Keratinocyte (primary cell): ENCODE results near the gene ISG15. TPM values are rescaled to one million over a fixed set of nuclear protein-coding genes. Genes with fewer than 3 reads are reported as not detected.

Experiments used
- DNase-seq: peaks from one replicate; pipeline ENCODE4 v3.0.0-alpha.2; 2011; ENCODE audit warnings: low read depth, missing footprints, low spot score
- FAIRE-seq: peaks from 2 replicates; lab custom pipeline; 2011; peaks lifted over from hg19 to GRCh38; lab: Jason Lieb, UNC
- H2AFZ ChIP-seq: 2 replicates; pipeline ENCODE4 v1.6.0; 2012; ENCODE audit warnings: low read length, control low read depth, inconsistent platforms; ENCODE audit not compliant: control insufficient read depth
- H3K27ac ChIP-seq: 2 replicates; pipeline ENCODE4 v1.5.1; 2011; ENCODE audit warnings: low read length; ENCODE audit not compliant: control insufficient read depth, insufficient read depth
- H3K27me3 ChIP-seq: 3 replicates; pipeline ENCODE4 v1.6.0; 2011; ENCODE audit warnings: low read length; ENCODE audit not compliant: control insufficient read depth, insufficient read depth; ENCODE audit errors: extremely low read depth
- H3K36me3 ChIP-seq, 2 experiments: 2 replicates in 1 of 2; 3 replicates in 1 of 2; pipeline ENCODE4 v1.5.1; 2011; ENCODE audit warnings: low read length in 2 of 2, mild to moderate bottlenecking in 1 of 2; ENCODE audit not compliant: control insufficient read depth in 2 of 2, insufficient read depth in 2 of 2; ENCODE audit errors: extremely low read depth in 1 of 2
- H3K4me1 ChIP-seq: 3 replicates; pipeline ENCODE4 v1.5.1; 2011; ENCODE audit warnings: low read length; ENCODE audit not compliant: control insufficient read depth, insufficient read depth; ENCODE audit errors: extremely low read depth
- H3K4me2 ChIP-seq: 3 replicates; pipeline ENCODE4 v1.6.0; 2011; ENCODE audit warnings: low read depth, low read length; ENCODE audit not compliant: control insufficient read depth, insufficient read depth; ENCODE audit errors: extremely low read depth
- H3K4me3 ChIP-seq, 3 experiments: fragments of 200-600 bp in 1 of 3; sonication (generic) in 1 of 3; 2 replicates in 2 of 3; 3 replicates in 1 of 3; pipeline ENCODE4 v1.5.1; 2011 to 2016; ENCODE audit warnings: low read length in 3 of 3, mild to moderate bottlenecking in 3 of 3, control low read depth in 2 of 3, inconsistent platforms in 1 of 3, low read depth in 1 of 3, mixed read lengths in 1 of 3, mixed run types in 1 of 3, moderate library complexity in 1 of 3; ENCODE audit not compliant: control insufficient read depth in 2 of 3, insufficient read depth in 2 of 3; ENCODE audit errors: extremely low read depth in 1 of 3
- H3K79me2 ChIP-seq: 2 replicates; pipeline ENCODE4 v1.6.0; 2012; ENCODE audit warnings: low read length; ENCODE audit not compliant: control insufficient read depth, insufficient read depth
- H3K9ac ChIP-seq: 3 replicates; pipeline ENCODE4 v1.6.0; 2011; ENCODE audit warnings: low read length; ENCODE audit not compliant: control insufficient read depth, insufficient read depth; ENCODE audit errors: extremely low read depth
- H3K9me1 ChIP-seq: 3 replicates; pipeline ENCODE4 v1.6.0; 2011; ENCODE audit warnings: low read length; ENCODE audit not compliant: control insufficient read depth, insufficient read depth; ENCODE audit errors: extremely low read depth
- H3K9me3 ChIP-seq: 2 replicates; pipeline ENCODE4 v1.5.1; 2012; ENCODE audit warnings: low read depth, low read length; ENCODE audit not compliant: control insufficient read depth
- H4K20me1 ChIP-seq: 3 replicates; pipeline ENCODE4 v1.6.0; 2011; ENCODE audit warnings: low read length; ENCODE audit not compliant: control insufficient read depth, insufficient read depth; ENCODE audit errors: extremely low read depth
- EZH2 ChIP-seq: IDR thresholded peaks from one replicate; pipeline ENCODE4 v1.6.1; 2012; ENCODE audit warnings: inconsistent platforms, mild to moderate bottlenecking, low read length, moderate library complexity
- dilution Hi-C: fragments of 300-500 bp; cut with MboI; formaldehyde crosslinking; loops from one replicate; pipeline ENCODE4 v1.7.0; 2020; ENCODE audit warnings: low sequenced_read_pairs; ENCODE audit not compliant: extremely low pct_ligation_motif_present
- polyA plus RNA-seq, 5 experiments: library from polyadenylated mRNA; depleted of rRNA in 3 of 5; stranded (reverse) in 3 of 5; stranded (forward) in 1 of 5; unstranded in 1 of 5; fragments of >200 nt; gene quantifications; 1 replicate in 1 of 5; 2 replicates in 3 of 5; 3 replicates in 1 of 5; pipeline versions ENCODE4 v1.2.1 to v1.2.3, GENCODE V29; 2011 to 2012; ENCODE audit warnings: missing spikeins in 2 of 5, low read depth in 1 of 5, low replicate concordance in 1 of 5
- TF ChIP-seq, protein P1 (sequence below), 3 experiments: IDR thresholded peaks in 1 of 3; conservative IDR thresholded peaks in 1 of 3; optimal IDR thresholded peaks in 1 of 3; 2 replicates in 2 of 3; 3 replicates in 1 of 3; pipeline versions ENCODE3 to v1.5.1; 2011; ENCODE audit warnings: low read length in 3 of 3, mild to moderate bottlenecking in 3 of 3, moderate library complexity in 2 of 3, control low read depth in 1 of 3, inconsistent platforms in 1 of 3; ENCODE audit not compliant: insufficient read depth in 2 of 3; ENCODE audit errors: extremely low read depth in 1 of 3

ISG15 gene
- polyA plus RNA-seq, 1 donor (not counting 4 experiments of a cell fraction or from before 2014, with no cell fraction given) = 246 TPM

DNA sequence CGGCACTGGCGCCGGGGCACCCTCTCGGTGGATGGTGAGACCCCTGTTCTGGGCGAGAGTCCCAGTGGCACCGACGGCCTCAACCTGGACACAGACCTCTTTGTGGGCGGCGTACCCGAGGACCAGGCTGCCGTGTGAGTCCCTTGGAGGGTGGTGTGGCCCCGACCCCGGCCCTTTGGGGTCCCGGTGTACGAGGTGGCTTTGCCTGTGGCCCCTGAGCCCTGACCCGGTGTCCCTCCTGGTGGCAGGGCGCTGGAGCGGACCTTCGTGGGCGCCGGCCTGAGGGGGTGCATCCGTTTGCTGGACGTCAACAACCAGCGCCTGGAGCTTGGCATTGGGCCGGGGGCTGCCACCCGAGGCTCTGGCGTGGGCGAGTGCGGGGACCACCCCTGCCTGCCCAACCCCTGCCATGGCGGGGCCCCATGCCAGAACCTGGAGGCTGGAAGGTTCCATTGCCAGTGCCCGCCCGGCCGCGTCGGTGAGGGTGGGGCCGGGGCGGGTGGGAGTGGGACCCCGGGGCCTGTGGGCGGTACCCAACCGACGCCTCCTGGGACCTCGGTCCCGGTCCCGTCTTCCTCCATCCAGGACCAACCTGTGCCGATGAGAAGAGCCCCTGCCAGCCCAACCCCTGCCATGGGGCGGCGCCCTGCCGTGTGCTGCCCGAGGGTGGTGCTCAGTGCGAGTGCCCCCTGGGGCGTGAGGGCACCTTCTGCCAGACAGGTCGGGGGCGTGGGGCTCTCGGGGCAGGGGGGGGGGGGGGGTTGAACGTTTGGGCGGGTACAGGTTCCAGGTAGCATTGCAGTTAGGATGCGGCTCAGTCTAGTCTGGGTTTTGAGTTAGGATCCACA is 36.2 kb downstream of the ISG15 start:
- H3K9me3 ChIP-seq = no peaks in the 10 kb centered on the region
- dilution Hi-C loops = no loop called here
- H3K4me3 ChIP-seq = no peak overlapping the region
- H3K4me2 ChIP-seq = no peak overlapping the region
- H3K27me3 ChIP-seq = no peaks in the 10 kb centered on the region
- H3K27ac ChIP-seq = no peak overlapping the region
- H3K9me1 ChIP-seq = no peaks in the 10 kb centered on the region
- FAIRE-seq (no peak), DNase-seq (no peak)
- H3K9ac ChIP-seq = no peak overlapping the region
- H2AFZ ChIP-seq = no peak overlapping the region
- H3K36me3 ChIP-seq = peaks cover 50 to 55% of the 10 kb centered on the region in 2 experiments
- peaks cover 2% of the 10 kb centered on the region for H3K79me2 ChIP-seq
- peaks cover 14% of the 10 kb centered on the region for H4K20me1 ChIP-seq
- no peaks in the 10 kb centered on the region for H3K4me1 ChIP-seq
- TF ChIP-seq, protein P1, sequence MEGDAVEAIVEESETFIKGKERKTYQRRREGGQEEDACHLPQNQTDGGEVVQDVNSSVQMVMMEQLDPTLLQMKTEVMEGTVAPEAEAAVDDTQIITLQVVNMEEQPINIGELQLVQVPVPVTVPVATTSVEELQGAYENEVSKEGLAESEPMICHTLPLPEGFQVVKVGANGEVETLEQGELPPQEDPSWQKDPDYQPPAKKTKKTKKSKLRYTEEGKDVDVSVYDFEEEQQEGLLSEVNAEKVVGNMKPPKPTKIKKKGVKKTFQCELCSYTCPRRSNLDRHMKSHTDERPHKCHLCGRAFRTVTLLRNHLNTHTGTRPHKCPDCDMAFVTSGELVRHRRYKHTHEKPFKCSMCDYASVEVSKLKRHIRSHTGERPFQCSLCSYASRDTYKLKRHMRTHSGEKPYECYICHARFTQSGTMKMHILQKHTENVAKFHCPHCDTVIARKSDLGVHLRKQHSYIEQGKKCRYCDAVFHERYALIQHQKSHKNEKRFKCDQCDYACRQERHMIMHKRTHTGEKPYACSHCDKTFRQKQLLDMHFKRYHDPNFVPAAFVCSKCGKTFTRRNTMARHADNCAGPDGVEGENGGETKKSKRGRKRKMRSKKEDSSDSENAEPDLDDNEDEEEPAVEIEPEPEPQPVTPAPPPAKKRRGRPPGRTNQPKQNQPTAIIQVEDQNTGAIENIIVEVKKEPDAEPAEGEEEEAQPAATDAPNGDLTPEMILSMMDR (optimal IDR thresholded peaks at IDR 0.05 in 1 of 3, IDR thresholded peaks at IDR 0.05 in 1 of 3, conservative IDR thresholded peaks at IDR 0.05 in 1 of 3; ENCODE audit: extremely low read depth in 1 of 3, insufficient read depth in 2 of 3, low read length in 3 of 3) = no peak
- no peak for TF ChIP-seq EZH2

DNA sequence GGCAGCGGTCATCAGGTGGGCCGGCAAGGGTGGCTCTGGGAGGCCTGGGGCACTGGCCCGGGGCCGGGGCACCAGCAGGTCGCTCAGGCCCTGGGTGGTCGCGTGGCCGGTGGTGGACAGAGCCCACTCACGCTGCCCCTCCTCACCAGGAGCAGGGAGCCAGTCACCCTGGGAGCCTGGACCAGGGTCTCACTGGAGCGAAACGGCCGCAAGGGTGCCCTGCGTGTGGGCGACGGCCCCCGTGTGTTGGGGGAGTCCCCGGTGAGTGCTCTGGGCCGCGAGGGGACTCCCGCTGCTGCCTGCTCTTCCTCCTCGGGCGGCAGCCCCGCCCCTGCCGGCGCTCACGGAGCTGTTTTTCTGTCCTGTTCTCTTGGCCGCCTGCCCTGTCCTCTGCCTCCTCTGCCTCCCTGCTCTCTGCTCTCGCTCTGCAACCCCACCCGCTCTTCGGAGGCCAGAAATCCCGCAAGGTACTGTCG is 37.3 kb downstream of the ISG15 start:
- TF ChIP-seq EZH2 = no peak
- TF ChIP-seq, protein P1 (optimal IDR thresholded peaks at IDR 0.05 in 1 of 3, IDR thresholded peaks at IDR 0.05 in 1 of 3, conservative IDR thresholded peaks at IDR 0.05 in 1 of 3; ENCODE audit: extremely low read depth in 1 of 3, insufficient read depth in 2 of 3, low read length in 3 of 3) = no peak
- H3K27ac ChIP-seq = no peak overlapping the region
- dilution Hi-C loops = no loop called here
- H3K9me3 ChIP-seq = no peaks in the 10 kb centered on the region
- no peak overlapping the region for H3K9ac ChIP-seq
- no peaks in the 10 kb centered on the region for H3K4me1 ChIP-seq
- H3K36me3 ChIP-seq = peaks cover 48 to 56% of the 10 kb centered on the region in 2 experiments
- FAIRE-seq (no peak), DNase-seq (no peak)
- H3K4me3 ChIP-seq = no peak overlapping the region
- H3K27me3 ChIP-seq = no peaks in the 10 kb centered on the region
- H3K79me2 ChIP-seq = no peaks in the 10 kb centered on the region
- no peaks in the 10 kb centered on the region for H3K9me1 ChIP-seq
- H3K4me2 ChIP-seq = no peak overlapping the region
- peaks cover 17% of the 10 kb centered on the region for H4K20me1 ChIP-seq
- H2AFZ ChIP-seq = no peak overlapping the region
